Mesodermal cell (in vitro differentiated cells): ENCODE results near the gene AFAP1L2.

Source experiments
- H3K27ac ChIP-seq: 2 replicates; pipeline ENCODE4 v1.7.0; 2013; ENCODE audit warnings: mild to moderate bottlenecking, low read depth, low read length, moderate library complexity; ENCODE audit not compliant: severe bottlenecking
- H3K36me3 ChIP-seq: 2 replicates; pipeline ENCODE4 v1.7.1; 2013; ENCODE audit warnings: mild to moderate bottlenecking, low read length, moderate library complexity; ENCODE audit not compliant: control insufficient read depth, insufficient read depth
- H3K4me1 ChIP-seq: one replicate; pipeline ENCODE4 v1.7.1; 2013; ENCODE audit warnings: mild to moderate bottlenecking, low read length; ENCODE audit not compliant: insufficient read depth, control insufficient read depth, poor library complexity, severe bottlenecking
- H3K4me3 ChIP-seq: 2 replicates; pipeline ENCODE4 v1.7.0; 2013; ENCODE audit warnings: low read length, control low read depth, mild to moderate bottlenecking; ENCODE audit not compliant: insufficient read depth, poor library complexity, severe bottlenecking; ENCODE audit errors: extremely low read depth
- H3K9me3 ChIP-seq: 2 replicates; pipeline ENCODE4 v1.7.1; 2013; ENCODE audit warnings: mild to moderate bottlenecking, low read length, moderate library complexity; ENCODE audit not compliant: control insufficient read depth
- WGBS, 2 experiments: methylation state at CpG; one replicate each; pipeline ENCODE4 v1.1.5; 2013; ENCODE audit warnings: missing lambda C conversion rate in 2 of 2; ENCODE audit not compliant: insufficient coverage in 2 of 2; 5-methylcytosine and 5-hydroxymethylcytosine counted together

The AFAP1L2 gene

GRCh38 chr10:114398587-114399331, 5.5 kb downstream of the AFAP1L2 start:
- no peak overlapping the region for H3K4me3 ChIP-seq
- H3K9me3 ChIP-seq: no peaks in the 10 kb centered on the region
- peaks cover 74% of the 10 kb centered on the region for H3K4me1 ChIP-seq
- H3K36me3 ChIP-seq: peaks cover 18% of the 10 kb centered on the region
- H3K27ac ChIP-seq: no peak overlapping the region
- WGBS, 2 experiments: 95 to 96% methylated on average over 7 to 9 of the region's 10 CpGs

- H3K4me1 ChIP-seq: peaks cover 78% of the 10 kb centered on the region
- H3K4me3 ChIP-seq: no peak overlapping the region
- peak overlapping the region; percentile 75 for H3K27ac ChIP-seq
- H3K36me3 ChIP-seq: peaks cover 19% of the 10 kb centered on the region
- H3K9me3 ChIP-seq: no peaks in the 10 kb centered on the region
- 73 to 81% methylated on average over 2 to 3 of the region's 6 CpGs for WGBS, 2 experiments
Measured at GRCh38 chr10:114397651-114398145, 6.6 kb downstream of the AFAP1L2 start.

- no peak overlapping the region for H3K4me3 ChIP-seq
- 100% methylated on average over 2 of the region's 2 CpGs; no CpG with 5 or more reads in 1 of the 2 experiments for WGBS, 2 experiments
- peaks cover 66% of the 10 kb centered on the region for H3K4me1 ChIP-seq
- H3K36me3 ChIP-seq: peaks cover 31% of the 10 kb centered on the region
- no peak overlapping the region for H3K27ac ChIP-seq
- H3K9me3 ChIP-seq: no peaks in the 10 kb centered on the region
Measured at GRCh38 chr10:114396464-114396863, 7.8 kb downstream of the AFAP1L2 start.

DNA sequence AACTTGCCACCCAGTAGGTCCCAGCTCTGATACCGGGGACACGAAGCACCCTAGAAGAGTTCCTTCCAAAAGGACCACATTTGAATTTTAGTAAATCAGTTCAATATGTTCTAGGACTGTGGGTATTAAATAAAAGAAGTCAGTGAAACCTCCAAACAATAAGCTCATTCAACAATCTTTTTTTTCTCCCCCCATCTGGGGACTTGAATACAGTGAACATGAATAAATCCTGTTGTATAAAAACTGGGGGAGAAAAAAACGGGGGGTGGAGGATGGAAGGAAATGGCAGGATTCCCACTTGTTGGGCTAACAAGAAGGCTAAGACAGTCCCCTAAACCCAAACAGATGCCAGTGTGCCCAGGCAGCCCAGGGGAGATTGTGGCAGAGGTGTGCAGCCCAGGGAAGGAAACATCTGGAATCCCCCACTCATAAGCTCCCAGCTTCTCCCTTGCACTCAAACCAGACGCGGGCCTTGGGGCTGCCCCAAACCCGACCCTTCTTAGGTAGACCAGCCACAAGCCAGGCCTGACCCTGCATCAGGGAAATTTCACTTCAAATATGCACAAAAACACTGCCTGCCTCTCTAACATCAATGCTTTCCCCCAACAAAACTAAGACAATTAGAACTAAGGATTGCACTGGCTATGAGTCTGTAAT, 8.8 kb downstream of the AFAP1L2 start:
- Histone ChIP-seq H3K4me1 (peaks cover 56% of the 10 kb centered on the region), H3K4me3 (no peak overlapping the region), H3K36me3 (peaks cover 33% of the 10 kb centered on the region), H3K27ac (no peak overlapping the region), H3K9me3 (no peaks in the 10 kb centered on the region)
- WGBS, 2 experiments: 87 to 97% methylated on average over 3 of the region's 6 CpGs

GRCh38 chr10:114394531-114394930, 9.8 kb downstream of the AFAP1L2 start:
- peaks cover 33% of the 10 kb centered on the region for H3K36me3 ChIP-seq

DNA sequence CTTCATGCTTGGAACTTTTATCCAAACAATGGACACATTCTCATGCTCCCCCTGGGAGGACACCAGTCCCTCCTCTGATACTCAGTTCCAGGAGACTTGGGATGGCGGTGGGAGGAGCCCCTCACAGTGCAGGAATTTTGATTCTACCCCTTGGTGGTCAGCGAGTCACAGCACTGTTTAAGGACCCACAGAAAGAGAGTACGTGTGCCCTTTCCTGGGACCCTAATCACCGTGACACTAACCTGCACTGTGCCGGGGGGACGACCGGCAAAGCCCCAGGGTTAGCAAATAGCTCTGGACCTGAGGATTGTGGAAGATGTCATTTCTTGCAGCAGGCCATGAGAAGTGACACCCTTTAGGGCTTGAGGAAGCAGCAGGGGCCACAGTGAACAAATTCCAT, 10.4 kb downstream of the AFAP1L2 start:
- peak overlapping the region; percentile 37 for H3K27ac ChIP-seq
- peaks cover 50% of the 10 kb centered on the region for H3K4me1 ChIP-seq
- H3K36me3 ChIP-seq: peaks cover 33% of the 10 kb centered on the region
- WGBS, 2 experiments: 85 to 86% methylated on average over 7 of the region's 7 CpGs
- H3K9me3 ChIP-seq: no peaks in the 10 kb centered on the region
- H3K4me3 ChIP-seq: no peak overlapping the region

More at GRCh38 chr10:114394531-114394930, 9.8 kb downstream of the AFAP1L2 start:
- Histone ChIP-seq H3K4me1 (peaks cover 54% of the 10 kb centered on the region), H3K4me3 (no peak overlapping the region), H3K27ac (no peak overlapping the region), H3K9me3 (no peaks in the 10 kb centered on the region)
- WGBS, 2 experiments: 97 to 98% methylated on average over 6 of the region's 6 CpGs

- no peak overlapping the region for H3K4me3 ChIP-seq
- WGBS, 2 experiments: 54 to 60% methylated on average over 3 to 6 of the region's 11 CpGs
- no peaks in the 10 kb centered on the region for H3K9me3 ChIP-seq
- H3K36me3 ChIP-seq: peaks cover 31% of the 10 kb centered on the region
- H3K4me1 ChIP-seq: peaks cover 46% of the 10 kb centered on the region
- H3K27ac ChIP-seq: peak overlapping the region; percentile 37
Measured at GRCh38 chr10:114393482-114393881, 10.8 kb downstream of the AFAP1L2 start.

- Histone ChIP-seq H3K4me3 (no peak overlapping the region), H3K9me3 (no peaks in the 10 kb centered on the region), H3K4me1 (peaks cover 38% of the 10 kb centered on the region), H3K36me3 (peaks cover 30% of the 10 kb centered on the region), H3K27ac (no peak overlapping the region)
- WGBS, 2 experiments: 93 to 100% methylated on average over 2 to 3 of the region's 5 CpGs
Measured at GRCh38 chr10:114392112-114392835, 12.0 kb downstream of the AFAP1L2 start.

GRCh38 chr10:114391599-114391998, 12.7 kb downstream of the AFAP1L2 start:
- Histone ChIP-seq H3K4me1 (peaks cover 34% of the 10 kb centered on the region), H3K9me3 (no peaks in the 10 kb centered on the region), H3K36me3 (peaks cover 30% of the 10 kb centered on the region), H3K27ac (no peak overlapping the region), H3K4me3 (no peak overlapping the region)
- 94 to 95% methylated on average over 4 of the region's 5 CpGs for WGBS, 2 experiments

DNA sequence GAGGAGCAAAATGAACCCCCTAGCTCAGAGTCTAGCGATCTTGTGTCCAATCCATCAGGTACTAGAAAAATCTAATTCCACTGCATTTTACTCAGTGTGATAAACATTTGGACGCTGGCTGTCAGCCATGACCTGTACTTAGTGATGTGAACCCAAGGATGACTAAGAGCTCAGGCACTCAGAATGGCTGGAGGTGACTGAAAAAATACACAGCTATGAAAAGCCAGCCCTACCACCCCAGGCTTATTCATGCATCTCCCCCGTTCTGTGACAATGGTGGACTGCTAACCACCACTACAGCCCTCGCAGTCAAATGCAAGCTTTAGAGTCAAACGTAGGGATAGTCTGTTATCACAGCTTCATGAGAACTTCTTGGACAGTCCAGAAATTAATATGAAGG, 14.9 kb downstream of the AFAP1L2 start:
- peaks cover 30% of the 10 kb centered on the region for H3K4me1 ChIP-seq
- H3K4me3 ChIP-seq: no peak overlapping the region
- H3K36me3 ChIP-seq: peaks cover 26% of the 10 kb centered on the region
- no peaks in the 10 kb centered on the region for H3K9me3 ChIP-seq
- H3K27ac ChIP-seq: no peak overlapping the region
- 88 to 96% methylated on average over 3 to 5 of the region's 5 CpGs for WGBS, 2 experiments
